ENCODE measurements around the gene KLHL26.

DNA sequence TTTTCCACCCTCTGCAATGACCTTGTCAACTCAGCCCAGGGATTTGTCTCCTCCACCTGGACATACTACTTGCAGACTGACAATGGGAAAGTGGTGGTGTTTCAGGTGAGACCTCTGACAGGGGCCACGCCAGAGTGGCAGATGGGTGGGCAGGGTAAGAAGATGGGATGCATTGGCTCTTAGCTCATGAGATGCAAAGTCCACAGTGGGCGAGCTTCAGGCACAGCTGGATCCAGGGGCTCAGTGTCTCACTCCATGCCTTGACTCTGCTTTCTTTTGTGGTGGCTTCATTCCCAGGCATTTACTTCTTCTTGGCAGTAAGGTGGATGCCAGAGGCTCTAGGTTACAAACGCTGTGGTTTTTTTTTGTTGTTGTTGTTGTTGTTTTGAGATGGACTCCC lies 20.8 kb upstream of the KLHL26 start:
- TF ChIP-seq RFX5 (IDR thresholded peaks at IDR 0.05; ENCODE audit: low read depth, low read length) (no peak), ZNF562 (CRISPR knock-in tag; IDR thresholded peaks at IDR 0.05; ENCODE audit: borderline replicate concordance) (no peak), POLR2A (IDR thresholded peaks at IDR 0.05; ENCODE audit: insufficient read depth in 1 of 2, low read depth in 2 of 2, low read length in 2 of 2) (no peak), HOXA3 (CRISPR knock-in tag; IDR thresholded peaks at IDR 0.05) (no peak), EP300 (IDR thresholded peaks at IDR 0.05; ENCODE audit: low read depth in 2 of 2, low read length in 2 of 2) (no peak), EP300 (CRISPR knock-in tag; IDR thresholded peaks at IDR 0.05; ENCODE audit: borderline replicate concordance) (no peak), RAD51 (IDR thresholded peaks at IDR 0.05; ENCODE audit: borderline replicate concordance) (no peak), HIVEP1 (CRISPR knock-in tag; IDR thresholded peaks at IDR 0.05) (no peak), RARG (CRISPR knock-in tag; IDR thresholded peaks at IDR 0.05; ENCODE audit: low read depth) (no peak), ZNF660 (CRISPR knock-in tag; IDR thresholded peaks at IDR 0.05; ENCODE audit: borderline replicate concordance, low read depth) (no peak), KLF9 (CRISPR knock-in tag; IDR thresholded peaks at IDR 0.05; ENCODE audit: low read depth) (no peak)
